Sigmoid colon (tissue), 4 donors: Measurements from ENCODE around the gene CSTPP1.

Experiments
- EP300 ChIP-seq, 4 donors: sonication (generic); formaldehyde crosslinking; IDR thresholded peaks; one replicate each; pipeline ENCODE4 v1.6.1; 2017; ENCODE audit warnings: antibody characterized with exemption in 4 of 4
- POLR2AphosphoS5 ChIP-seq, 4 donors: sonication (generic); formaldehyde crosslinking; IDR thresholded peaks; one replicate each; pipeline ENCODE4 v1.6.1; 2017; ENCODE audit warnings: antibody characterized with exemption in 4 of 4
- TF ChIP-seq, protein P1 (sequence below), 4 experiments: fragments of 450-650 bp in 3 of 4; fragments of 200-600 bp in 1 of 4; IDR thresholded peaks; one replicate each; pipeline ENCODE4 v1.5.1; 2016 to 2019; ENCODE audit warnings: antibody characterized with exemption in 4 of 4, mild to moderate bottlenecking in 3 of 4, moderate library complexity in 2 of 4

DNA sequence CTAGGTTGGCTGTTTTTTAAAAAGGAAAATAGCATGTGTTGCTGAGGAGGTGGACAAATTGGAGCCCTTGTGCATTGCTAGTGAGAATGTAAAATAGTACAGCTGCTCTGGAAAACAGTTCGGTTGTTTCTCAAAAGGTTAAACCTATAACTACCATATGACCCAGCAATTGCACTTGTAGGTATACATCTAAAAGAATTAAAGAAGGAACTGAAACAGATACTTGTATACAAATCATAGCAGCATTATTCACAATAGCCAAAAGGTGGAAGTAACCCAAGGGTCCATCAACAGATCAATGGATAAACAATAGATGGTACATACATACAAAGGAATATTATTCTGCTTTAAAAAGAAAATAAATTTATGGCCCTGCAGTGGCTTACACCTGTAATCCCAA is 111.4 kb downstream of the CSTPP1 start:
- TF ChIP-seq POLR2AphosphoS5 (IDR thresholded peaks at IDR 0.05) (no peak), EP300 (IDR thresholded peaks at IDR 0.05) (no peak)
- TF ChIP-seq, protein P1, sequence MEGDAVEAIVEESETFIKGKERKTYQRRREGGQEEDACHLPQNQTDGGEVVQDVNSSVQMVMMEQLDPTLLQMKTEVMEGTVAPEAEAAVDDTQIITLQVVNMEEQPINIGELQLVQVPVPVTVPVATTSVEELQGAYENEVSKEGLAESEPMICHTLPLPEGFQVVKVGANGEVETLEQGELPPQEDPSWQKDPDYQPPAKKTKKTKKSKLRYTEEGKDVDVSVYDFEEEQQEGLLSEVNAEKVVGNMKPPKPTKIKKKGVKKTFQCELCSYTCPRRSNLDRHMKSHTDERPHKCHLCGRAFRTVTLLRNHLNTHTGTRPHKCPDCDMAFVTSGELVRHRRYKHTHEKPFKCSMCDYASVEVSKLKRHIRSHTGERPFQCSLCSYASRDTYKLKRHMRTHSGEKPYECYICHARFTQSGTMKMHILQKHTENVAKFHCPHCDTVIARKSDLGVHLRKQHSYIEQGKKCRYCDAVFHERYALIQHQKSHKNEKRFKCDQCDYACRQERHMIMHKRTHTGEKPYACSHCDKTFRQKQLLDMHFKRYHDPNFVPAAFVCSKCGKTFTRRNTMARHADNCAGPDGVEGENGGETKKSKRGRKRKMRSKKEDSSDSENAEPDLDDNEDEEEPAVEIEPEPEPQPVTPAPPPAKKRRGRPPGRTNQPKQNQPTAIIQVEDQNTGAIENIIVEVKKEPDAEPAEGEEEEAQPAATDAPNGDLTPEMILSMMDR (IDR thresholded peaks at IDR 0.05) = no peak
